ENCODE measurements around the gene PDE1A.

PDE1A gene

DNA sequence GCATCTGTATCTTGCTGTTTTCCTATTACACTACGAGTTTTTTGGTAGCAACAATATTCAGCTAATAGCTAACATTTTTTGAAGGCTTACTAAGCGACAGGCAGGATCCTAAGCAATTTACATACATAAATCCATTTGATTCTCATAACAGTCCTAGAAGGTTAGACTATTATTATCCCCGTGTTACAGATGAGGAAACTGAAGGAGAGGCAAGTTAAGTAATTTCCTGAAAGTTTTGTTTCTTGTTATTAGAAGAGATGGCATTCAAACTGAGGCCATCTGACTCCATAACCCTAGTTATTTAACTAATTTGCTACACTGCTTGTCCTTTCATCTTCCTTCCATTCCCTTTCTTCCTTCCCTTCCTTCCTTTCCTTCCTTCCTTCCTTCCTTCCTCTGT lies 68.2 kb downstream of the PDE1A start:
- Histone ChIP-seq H3K9ac (ENCODE audit: low read depth, low read length, poor library complexity, severe bottlenecking) (no peak overlapping the region), H3F3A (ENCODE audit: low read depth) (no peaks in the 10 kb centered on the region), H3K4me3 (ENCODE audit: low read length, poor library complexity, severe bottlenecking) (no peak overlapping the region), H3K4me2 (ENCODE audit: low read depth, low read length, poor library complexity, severe bottlenecking) (no peak overlapping the region), H3K9me2 (replicated peaks; ENCODE audit: low read depth, low read length) (no peaks in the 10 kb centered on the region), H4K20me1 (ENCODE audit: insufficient read depth, low read length, poor library complexity, severe bottlenecking) (no peaks in the 10 kb centered on the region), H3K4me1 (ENCODE audit: insufficient read depth, low read length, poor library complexity, severe bottlenecking) (no peaks in the 10 kb centered on the region), H3K79me2 (ENCODE audit: insufficient read depth, low read length) (no peaks in the 10 kb centered on the region), H2AFZ (ENCODE audit: low read length) (no peak overlapping the region), H3K9me3 (ENCODE audit: insufficient read depth, low read depth, low read length) (no peaks in the 10 kb centered on the region), H3K36me3 (ENCODE audit: insufficient read depth, low read length) (no peaks in the 10 kb centered on the region), H3K27me3 (ENCODE audit: insufficient read depth, low read length, poor library complexity, severe bottlenecking) (no peaks in the 10 kb centered on the region)
- TF ChIP-seq EZH2phosphoT487 (IDR thresholded peaks at IDR 0.05; ENCODE audit: borderline replicate concordance), result no peak
- TF ChIP-seq, protein P1, sequence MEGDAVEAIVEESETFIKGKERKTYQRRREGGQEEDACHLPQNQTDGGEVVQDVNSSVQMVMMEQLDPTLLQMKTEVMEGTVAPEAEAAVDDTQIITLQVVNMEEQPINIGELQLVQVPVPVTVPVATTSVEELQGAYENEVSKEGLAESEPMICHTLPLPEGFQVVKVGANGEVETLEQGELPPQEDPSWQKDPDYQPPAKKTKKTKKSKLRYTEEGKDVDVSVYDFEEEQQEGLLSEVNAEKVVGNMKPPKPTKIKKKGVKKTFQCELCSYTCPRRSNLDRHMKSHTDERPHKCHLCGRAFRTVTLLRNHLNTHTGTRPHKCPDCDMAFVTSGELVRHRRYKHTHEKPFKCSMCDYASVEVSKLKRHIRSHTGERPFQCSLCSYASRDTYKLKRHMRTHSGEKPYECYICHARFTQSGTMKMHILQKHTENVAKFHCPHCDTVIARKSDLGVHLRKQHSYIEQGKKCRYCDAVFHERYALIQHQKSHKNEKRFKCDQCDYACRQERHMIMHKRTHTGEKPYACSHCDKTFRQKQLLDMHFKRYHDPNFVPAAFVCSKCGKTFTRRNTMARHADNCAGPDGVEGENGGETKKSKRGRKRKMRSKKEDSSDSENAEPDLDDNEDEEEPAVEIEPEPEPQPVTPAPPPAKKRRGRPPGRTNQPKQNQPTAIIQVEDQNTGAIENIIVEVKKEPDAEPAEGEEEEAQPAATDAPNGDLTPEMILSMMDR (conservative IDR thresholded peaks at IDR 0.05; ENCODE audit: low read length), result no peak

DNA sequence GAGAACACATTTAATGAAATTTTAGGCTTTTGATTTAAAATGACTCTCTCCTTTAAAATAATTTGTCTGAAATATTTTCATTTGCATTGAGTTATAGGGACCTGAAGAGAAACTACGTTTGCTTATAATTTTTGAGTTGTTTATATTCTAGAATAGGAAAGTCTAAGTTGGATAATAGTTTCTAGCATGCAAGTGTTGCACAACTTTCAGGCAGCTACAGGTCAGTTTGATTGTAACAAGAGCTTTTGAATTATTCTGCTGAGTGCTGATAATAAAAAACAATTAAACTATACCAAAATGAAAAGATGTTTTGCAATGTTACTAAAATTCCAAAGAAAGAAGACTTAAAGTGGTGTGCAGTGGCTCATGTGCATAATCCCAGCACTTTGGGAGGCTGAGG lies 71.0 kb downstream of the PDE1A start:
- no peak overlapping the region for H3K9ac ChIP-seq (ENCODE audit: low read depth, low read length, poor library complexity, severe bottlenecking)
- H3K4me3 ChIP-seq (ENCODE audit: low read length, poor library complexity, severe bottlenecking), result no peak overlapping the region
- H3K4me1 ChIP-seq (ENCODE audit: insufficient read depth, low read length, poor library complexity, severe bottlenecking), result no peaks in the 10 kb centered on the region

DNA sequence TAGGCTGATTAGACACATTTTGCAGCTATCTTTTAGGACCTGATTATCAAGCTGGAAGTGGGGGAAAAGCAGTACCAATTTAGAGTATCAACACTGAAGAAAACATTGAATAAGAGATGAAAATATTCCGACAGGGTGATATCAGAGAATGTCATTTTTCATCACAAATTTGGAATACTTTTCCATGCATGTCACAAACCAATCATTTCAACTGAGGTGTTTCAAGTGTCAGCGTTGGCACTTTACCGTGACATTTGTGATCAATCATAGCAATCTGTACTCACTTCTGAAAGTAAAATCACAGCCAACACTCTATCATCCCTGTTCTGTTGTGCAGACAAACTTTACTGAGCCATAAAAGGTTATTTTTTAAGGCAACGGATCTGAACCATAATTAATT lies 75.4 kb downstream of the PDE1A start:
- no peaks in the 10 kb centered on the region for H3K9me2 ChIP-seq (replicated peaks; ENCODE audit: low read depth, low read length)
- H3K9ac ChIP-seq (ENCODE audit: low read depth, low read length, poor library complexity, severe bottlenecking), result no peak overlapping the region
- no peaks in the 10 kb centered on the region for H4K20me1 ChIP-seq (ENCODE audit: insufficient read depth, low read length, poor library complexity, severe bottlenecking)
- no peaks in the 10 kb centered on the region for H3K27me3 ChIP-seq (ENCODE audit: insufficient read depth, low read length, poor library complexity, severe bottlenecking)
- no peak overlapping the region for H3K4me2 ChIP-seq (ENCODE audit: low read depth, low read length, poor library complexity, severe bottlenecking)
- H3K79me2 ChIP-seq (ENCODE audit: insufficient read depth, low read length), result no peaks in the 10 kb centered on the region
- H2AFZ ChIP-seq (ENCODE audit: low read length), result no peak overlapping the region
- H3K9me3 ChIP-seq (ENCODE audit: insufficient read depth, low read depth, low read length), result no peaks in the 10 kb centered on the region
- no peaks in the 10 kb centered on the region for H3K4me1 ChIP-seq (ENCODE audit: insufficient read depth, low read length, poor library complexity, severe bottlenecking)
- no peaks in the 10 kb centered on the region for H3F3A ChIP-seq (ENCODE audit: low read depth)
- H3K36me3 ChIP-seq (ENCODE audit: insufficient read depth, low read length), result no peaks in the 10 kb centered on the region
- H3K4me3 ChIP-seq (ENCODE audit: low read length, poor library complexity, severe bottlenecking), result no peak overlapping the region
- TF ChIP-seq, protein P1 (conservative IDR thresholded peaks at IDR 0.05; ENCODE audit: low read length), result no peak
- no peak for TF ChIP-seq EZH2phosphoT487 (IDR thresholded peaks at IDR 0.05; ENCODE audit: borderline replicate concordance)

More for the DNA sequence above, 71.0 kb downstream of the PDE1A start:
- Histone ChIP-seq H2AFZ (ENCODE audit: low read length) (no peak overlapping the region), H3K36me3 (ENCODE audit: insufficient read depth, low read length) (no peaks in the 10 kb centered on the region), H3K27me3 (ENCODE audit: insufficient read depth, low read length, poor library complexity, severe bottlenecking) (no peaks in the 10 kb centered on the region), H3K4me2 (ENCODE audit: low read depth, low read length, poor library complexity, severe bottlenecking) (no peak overlapping the region), H3K9me2 (replicated peaks; ENCODE audit: low read depth, low read length) (no peaks in the 10 kb centered on the region), H4K20me1 (ENCODE audit: insufficient read depth, low read length, poor library complexity, severe bottlenecking) (no peaks in the 10 kb centered on the region), H3K79me2 (ENCODE audit: insufficient read depth, low read length) (no peaks in the 10 kb centered on the region), H3F3A (ENCODE audit: low read depth) (no peaks in the 10 kb centered on the region), H3K9me3 (ENCODE audit: insufficient read depth, low read depth, low read length) (no peaks in the 10 kb centered on the region)
- TF ChIP-seq EZH2phosphoT487 (IDR thresholded peaks at IDR 0.05; ENCODE audit: borderline replicate concordance), result no peak
- TF ChIP-seq, protein P1 (conservative IDR thresholded peaks at IDR 0.05; ENCODE audit: low read length), result no peak

All from Loucy (cell line).